ENCODE results near the gene CD34.

DNA sequence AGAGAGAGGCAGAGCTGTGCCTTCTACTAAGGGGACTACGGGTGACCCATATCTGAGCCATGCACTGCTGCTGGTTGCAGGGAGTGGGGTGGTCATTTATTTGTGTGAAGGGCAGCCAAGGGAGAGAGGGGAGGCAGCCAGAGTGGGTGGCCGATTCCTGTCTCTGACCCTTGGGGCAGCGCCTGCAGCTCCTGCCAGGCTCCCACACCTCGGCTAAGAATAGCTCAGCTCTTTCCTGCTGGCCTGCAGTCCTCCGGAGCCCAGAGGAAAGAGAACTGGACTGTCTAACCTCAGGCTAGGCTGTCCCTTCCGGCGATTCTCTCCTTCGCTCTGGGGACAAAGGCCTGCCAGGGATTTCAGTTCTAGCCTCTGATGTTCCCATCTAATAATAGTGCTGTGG lies 11.6 kb upstream of the CD34 start:
- TF ChIP-seq, protein P1, sequence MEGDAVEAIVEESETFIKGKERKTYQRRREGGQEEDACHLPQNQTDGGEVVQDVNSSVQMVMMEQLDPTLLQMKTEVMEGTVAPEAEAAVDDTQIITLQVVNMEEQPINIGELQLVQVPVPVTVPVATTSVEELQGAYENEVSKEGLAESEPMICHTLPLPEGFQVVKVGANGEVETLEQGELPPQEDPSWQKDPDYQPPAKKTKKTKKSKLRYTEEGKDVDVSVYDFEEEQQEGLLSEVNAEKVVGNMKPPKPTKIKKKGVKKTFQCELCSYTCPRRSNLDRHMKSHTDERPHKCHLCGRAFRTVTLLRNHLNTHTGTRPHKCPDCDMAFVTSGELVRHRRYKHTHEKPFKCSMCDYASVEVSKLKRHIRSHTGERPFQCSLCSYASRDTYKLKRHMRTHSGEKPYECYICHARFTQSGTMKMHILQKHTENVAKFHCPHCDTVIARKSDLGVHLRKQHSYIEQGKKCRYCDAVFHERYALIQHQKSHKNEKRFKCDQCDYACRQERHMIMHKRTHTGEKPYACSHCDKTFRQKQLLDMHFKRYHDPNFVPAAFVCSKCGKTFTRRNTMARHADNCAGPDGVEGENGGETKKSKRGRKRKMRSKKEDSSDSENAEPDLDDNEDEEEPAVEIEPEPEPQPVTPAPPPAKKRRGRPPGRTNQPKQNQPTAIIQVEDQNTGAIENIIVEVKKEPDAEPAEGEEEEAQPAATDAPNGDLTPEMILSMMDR (IDR thresholded peaks at IDR 0.05; ENCODE audit: low read length): no peak
- TF ChIP-seq EZH2 (IDR thresholded peaks at IDR 0.05; ENCODE audit: borderline replicate concordance, low read length): no peak
